IMR-90 (cell line): ENCODE data around the gene ABHD2. TPM values are rescaled to one million over a fixed set of nuclear protein-coding genes. Genes with fewer than 3 reads are reported as not detected.

Source experiments
- ATAC-seq: fragments of 200-7000 bp; cut with Tn5 transposase; 2 replicates; pipeline ENCODE4 v1.9.1; 2020; ENCODE audit warnings: low read depth, mild to moderate bottlenecking, moderate library complexity
- BruUV-seq: library from RNA; stranded (reverse); fragments of 400-500 nt; replicated peaks from 2 replicates; lab custom pipeline; 2021; lab: Mats Ljungman, UMichigan
- CTCF ChIA-PET: fragments of 300-600 bp; formaldehyde crosslinking; extraction: SDS; loops from one replicate; lab custom pipeline; 2021; ENCODE audit warnings: antibody characterized with exemption; lab: Yijun Ruan, JAX
- POLR2A ChIA-PET: fragments of 300-600 bp; sonication (Branson Sonifier 250); formaldehyde crosslinking; loops from one replicate; lab custom pipeline; 2022; ENCODE audit warnings: antibody characterized with exemption; ENCODE audit not compliant: unreplicated experiment; lab: Charles Lee
- DNase-seq: peaks from one replicate; pipeline ENCODE4 v3.0.0; 2013
- H2AFZ ChIP-seq: replicated peaks from 2 replicates; pipeline ENCODE3; 2013; ENCODE audit warnings: low read length, mild to moderate bottlenecking; ENCODE audit not compliant: poor library complexity
- H2AK5ac ChIP-seq: 2 replicates; pipeline ENCODE4 v1.6.1; 2013; ENCODE audit warnings: low read depth, low read length, inconsistent platforms
- H2AK9ac ChIP-seq: replicated peaks from 2 replicates; pipeline ENCODE3; 2013; ENCODE audit warnings: mild to moderate bottlenecking, low read depth, low read length, moderate library complexity; ENCODE audit not compliant: poor library complexity
- H2BK120ac ChIP-seq: 2 replicates; pipeline ENCODE4 v1.6.1; 2013; ENCODE audit warnings: low read depth, low read length, inconsistent platforms
- H2BK15ac ChIP-seq: 3 replicates; pipeline ENCODE4 v1.6.1; 2013; ENCODE audit warnings: low read depth, low read length, inconsistent platforms
- H2BK20ac ChIP-seq: 2 replicates; pipeline ENCODE4 v1.6.1; 2013; ENCODE audit warnings: low read depth, mild to moderate bottlenecking, inconsistent platforms, low read length, moderate library complexity
- H2BK5ac ChIP-seq: 2 replicates; pipeline ENCODE4 v1.6.1; 2013; ENCODE audit warnings: mild to moderate bottlenecking, low read depth, low read length, inconsistent platforms; ENCODE audit not compliant: poor library complexity, severe bottlenecking
- H3K14ac ChIP-seq: replicated peaks from 2 replicates; pipeline ENCODE4 v1.6.1; 2013; ENCODE audit warnings: low read depth, low read length, inconsistent platforms
- H3K18ac ChIP-seq: 2 replicates; pipeline ENCODE4 v1.6.1; 2013; ENCODE audit warnings: low read depth, low read length, control low read depth
- H3K23ac ChIP-seq: 2 replicates; pipeline ENCODE4 v1.6.1; 2013; ENCODE audit warnings: low read depth, low read length, inconsistent platforms
- H3K27ac ChIP-seq: 2 replicates; pipeline ENCODE4 v1.5.1; 2013; ENCODE audit warnings: mild to moderate bottlenecking, control low read depth, low read length; ENCODE audit not compliant: insufficient read depth
- H3K27me3 ChIP-seq: 2 replicates; pipeline ENCODE4 v1.6.1; 2013; ENCODE audit warnings: low read length; ENCODE audit not compliant: control insufficient read depth, insufficient read depth
- H3K36me3 ChIP-seq: 2 replicates; pipeline ENCODE4 v1.6.1; 2013; ENCODE audit warnings: low read length, mixed read lengths; ENCODE audit not compliant: control insufficient read depth, insufficient read depth
- H3K4ac ChIP-seq: 2 replicates; pipeline ENCODE4 v1.6.1; 2013; ENCODE audit warnings: low read depth, low read length, inconsistent platforms
- H3K4me1 ChIP-seq: 2 replicates; pipeline ENCODE4 v1.6.1; 2013; ENCODE audit warnings: low read length, mixed read lengths; ENCODE audit not compliant: control insufficient read depth, insufficient read depth
- H3K4me2 ChIP-seq: 2 replicates; pipeline ENCODE4 v1.6.1; 2013; ENCODE audit warnings: low read depth, mild to moderate bottlenecking, control low read depth, low read length, moderate library complexity
- H3K4me3 ChIP-seq: 2 replicates; pipeline ENCODE4 v1.5.1; 2013; ENCODE audit warnings: low read depth, mild to moderate bottlenecking, control low read depth, low read length, moderate library complexity; ENCODE audit not compliant: insufficient read depth
- H3K56ac ChIP-seq: 2 replicates; pipeline ENCODE4 v1.6.1; 2013; ENCODE audit warnings: low read length, inconsistent platforms; ENCODE audit not compliant: insufficient read depth; ENCODE audit errors: extremely low read depth
- H3K79me1 ChIP-seq, 2 experiments: 2 replicates each; pipeline ENCODE4 v1.6.1; 2013; ENCODE audit warnings: low read length in 2 of 2, inconsistent platforms in 1 of 2, low read depth in 1 of 2
- H3K9ac ChIP-seq: 2 replicates; pipeline ENCODE4 v1.6.1; 2013; ENCODE audit warnings: low read depth, low read length, control low read depth
- H3K9me1 ChIP-seq: 2 replicates; pipeline ENCODE4 v1.6.1; 2013; ENCODE audit warnings: low read length, inconsistent platforms; ENCODE audit not compliant: insufficient read depth
- H3K9me3 ChIP-seq: 2 replicates; pipeline ENCODE4 v1.6.1; 2013; ENCODE audit warnings: low read length; ENCODE audit not compliant: control insufficient read depth, insufficient read depth
- H4K20me1 ChIP-seq: 2 replicates; pipeline ENCODE4 v1.6.1; 2013; ENCODE audit warnings: low read length, inconsistent platforms; ENCODE audit not compliant: insufficient read depth
- H4K5ac ChIP-seq: 2 replicates; pipeline ENCODE4 v1.6.1; 2013; ENCODE audit warnings: mild to moderate bottlenecking, low read depth, low read length, control low read depth
- H4K8ac ChIP-seq, 2 experiments: 2 replicates each; pipeline ENCODE4 v1.6.1; 2013; ENCODE audit warnings: low read depth in 2 of 2, low read length in 2 of 2, control low read depth in 1 of 2, inconsistent platforms in 1 of 2
- H4K91ac ChIP-seq: 2 replicates; pipeline ENCODE4 v1.6.1; 2013; ENCODE audit warnings: low read depth, low read length, inconsistent platforms; ENCODE audit not compliant: insufficient read depth
- CTCF ChIP-seq: conservative IDR thresholded peaks from 2 replicates; pipeline ENCODE4 v1.5.1; 2012; ENCODE audit warnings: mild to moderate bottlenecking, low read depth, low read length, improper control_type of control experiment
- MAZ ChIP-seq: IDR thresholded peaks from 2 replicates; pipeline ENCODE4 v1.6.1; 2012; ENCODE audit warnings: low read depth, mild to moderate bottlenecking, low read length, improper control_type of control experiment, moderate library complexity, borderline replicate concordance
- NFE2L2 ChIP-seq: fragments of 150-350 bp; IDR thresholded peaks from 2 replicates; pipeline ENCODE4 v1.6.1; 2016; ENCODE audit warnings: low read depth, mild to moderate bottlenecking, low read length
- POLR2A ChIP-seq: IDR thresholded peaks from 2 replicates; pipeline ENCODE4 v1.6.1; 2012; ENCODE audit warnings: mild to moderate bottlenecking, low read depth, low read length
- WGBS, 2 experiments: methylation state at CpG; one replicate each; pipeline versions ENCODE4 v1.1.5 to v1.1.7; 2013; ENCODE audit warnings: missing lambda C conversion rate in 2 of 2; ENCODE audit not compliant: insufficient read length in 1 of 2; ENCODE audit errors: extremely low coverage in 2 of 2; 5-methylcytosine and 5-hydroxymethylcytosine counted together
- dilution Hi-C: fragments of 300-500 bp; cut with HindIII; formaldehyde crosslinking; loops from one replicate; pipeline ENCODE4 v1.14.3; 2018; ENCODE audit warnings: low sequenced_read_pairs; ENCODE audit not compliant: unreplicated experiment
- in situ Hi-C: fragments of 300-500 bp; cut with MboI; formaldehyde crosslinking; loops from 3 replicates; pipeline ENCODE4 v1.14.3; 2019; ENCODE audit warnings: low sequenced_read_pairs, inconsistent platforms, mixed read lengths
- intact Hi-C: fragments of 100-400 bp; cut with micrococcal nuclease; formaldehyde crosslinking; loops from 2 replicates; pipeline ENCODE4 v1.10.0; 2022
- polyA plus RNA-seq, 3 experiments: library from polyadenylated mRNA; depleted of rRNA; stranded (reverse); fragments of >200 nt; gene quantifications; 2 replicates each; pipeline ENCODE4 v1.2.3, GENCODE V29; 2012; ENCODE audit warnings: low replicate concordance in 1 of 3
- total RNA-seq: library from RNA; depleted of rRNA; stranded (reverse); fragments of >200 nt; gene quantifications from 2 replicates; pipeline ENCODE4 v1.2.3, GENCODE V29; 2012

ABHD2 gene
- total and polyA plus RNA-seq, 2 of the 4 experiments (the other 2 are of a cell fraction) = 31.2 to 62.9 TPM

DNA sequence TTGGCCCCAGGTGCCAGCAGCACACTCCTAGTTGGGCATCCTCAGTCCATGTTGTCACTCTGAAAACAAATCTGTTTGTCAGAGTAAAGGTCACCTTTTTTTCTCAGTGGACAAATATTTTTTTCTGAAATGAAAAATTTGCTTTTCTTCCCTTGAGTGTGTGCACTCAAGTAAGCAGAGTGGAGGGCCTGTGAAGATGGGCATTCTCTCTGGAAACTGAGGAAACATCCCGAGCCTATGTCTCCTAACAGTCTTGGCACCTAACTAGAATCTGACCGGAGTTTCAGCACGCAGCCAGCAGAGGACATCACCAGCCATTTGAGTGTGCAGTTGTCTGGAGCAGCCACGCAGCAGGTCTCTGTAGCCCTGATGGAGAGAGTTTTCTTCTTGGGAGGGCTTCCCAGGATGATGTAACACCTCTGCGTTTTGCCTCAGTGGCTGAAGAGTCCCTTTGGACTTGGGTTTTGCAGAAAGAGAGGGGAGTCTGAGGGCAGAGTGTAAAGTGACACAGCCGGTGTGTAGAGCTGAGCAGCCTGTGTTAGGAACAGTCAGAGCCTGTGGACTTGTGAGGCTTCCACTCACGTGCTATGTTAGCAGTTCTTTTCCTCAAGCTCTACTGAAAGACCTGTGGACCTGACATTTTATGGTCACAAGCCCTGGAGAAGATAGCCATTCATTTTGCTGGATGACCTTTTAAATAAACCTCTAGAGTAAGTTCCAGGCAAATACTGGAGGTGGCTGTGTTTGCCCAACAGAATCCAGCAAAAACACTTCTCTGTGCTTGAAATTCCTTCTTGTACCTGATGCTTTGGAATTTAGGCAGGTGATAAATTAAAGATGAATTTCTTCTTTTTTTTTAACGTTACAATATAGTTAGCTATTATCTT is 51.6 kb downstream of the ABHD2 start:
- no peaks in the 10 kb centered on the region for H3K27me3 ChIP-seq
- H3K56ac ChIP-seq = no peak overlapping the region
- no peak overlapping the region for H2AK9ac ChIP-seq
- peak overlapping the region; percentile 68; the same call in 1 of the 2 replicates for H3K23ac ChIP-seq
- peak overlapping the region; percentile 9 for H2AFZ ChIP-seq
- no peak overlapping the region for H2BK5ac ChIP-seq
- H3K14ac ChIP-seq = peak overlapping the region; percentile 82
- peaks cover 34% of the 10 kb centered on the region for H3K4me1 ChIP-seq
- peaks cover 23% of the 10 kb centered on the region for H3K9me1 ChIP-seq
- intact Hi-C loops (loop anchor here (5.0 kb wide), 1 partner anchor 33 kb away; no protein-coding TSS in a partner anchor), dilution Hi-C loops (no loop called here), in situ Hi-C loops (no loop called here)
- H3K9me3 ChIP-seq = no peaks in the 10 kb centered on the region
- peak overlapping the region; percentile 63 for H3K4ac ChIP-seq
- H4K91ac ChIP-seq = peak overlapping the region; percentile 74
- no peak overlapping the region for H3K18ac ChIP-seq
- peaks cover 6% of the 10 kb centered on the region; the same call in 1 of the 2 replicates for H3K36me3 ChIP-seq
- H3K27ac ChIP-seq = peak overlapping the region; percentile 11; the same call in 1 of the 2 replicates
- BruUV-seq = no TSS peak
- 87% methylated on average over 3 of the region's 8 CpGs; no CpG with 5 or more reads in 1 of the 2 experiments for WGBS, 2 experiments
- peak overlapping the region; percentile 13; the same call in 1 of the 2 replicates for H3K9ac ChIP-seq
- no peak for DNase-seq
- ATAC-seq = no peak
- TF ChIP-seq CTCF (0 out of 2 replicates have a peak, but pooled peaks have one; percentile 14), NFE2L2 (no peak), POLR2A (no peak), MAZ (no peak)
- ChIA-PET POLR2A (no interaction called here), CTCF (interaction anchor here (1.5 kb wide), 1 partner anchor 16 kb away, joined by 4 read pairs; no protein-coding TSS in a partner anchor)
- H2BK20ac ChIP-seq = peak overlapping the region; percentile 82
- peak overlapping the region; percentile 82 for H2AK5ac ChIP-seq
- peak overlapping the region; percentile 61 for H2BK120ac ChIP-seq
- no peak overlapping the region for H3K4me3 ChIP-seq
- H4K20me1 ChIP-seq = no peaks in the 10 kb centered on the region
- no peak overlapping the region for H3K4me2 ChIP-seq
- peak overlapping the region; percentile 47; the same call in 1 of the 3 replicates for H2BK15ac ChIP-seq
- peak overlapping the region in 1 of 2 experiments; percentile 46; a peak in 1 of 4 replicates for H4K8ac ChIP-seq
- H3K79me1 ChIP-seq = peaks cover 25 to 64% of the 10 kb centered on the region in 2 experiments; a peak in 3 of 4 replicates
- H4K5ac ChIP-seq = peak overlapping the region; percentile 25; the same call in 1 of the 2 replicates
